ENCODE results near the gene TNNT3.

GRCh38 chr11:1931341-1932104 is 12.0 kb downstream of the TNNT3 start:
- TF ChIP-seq, protein P1, sequence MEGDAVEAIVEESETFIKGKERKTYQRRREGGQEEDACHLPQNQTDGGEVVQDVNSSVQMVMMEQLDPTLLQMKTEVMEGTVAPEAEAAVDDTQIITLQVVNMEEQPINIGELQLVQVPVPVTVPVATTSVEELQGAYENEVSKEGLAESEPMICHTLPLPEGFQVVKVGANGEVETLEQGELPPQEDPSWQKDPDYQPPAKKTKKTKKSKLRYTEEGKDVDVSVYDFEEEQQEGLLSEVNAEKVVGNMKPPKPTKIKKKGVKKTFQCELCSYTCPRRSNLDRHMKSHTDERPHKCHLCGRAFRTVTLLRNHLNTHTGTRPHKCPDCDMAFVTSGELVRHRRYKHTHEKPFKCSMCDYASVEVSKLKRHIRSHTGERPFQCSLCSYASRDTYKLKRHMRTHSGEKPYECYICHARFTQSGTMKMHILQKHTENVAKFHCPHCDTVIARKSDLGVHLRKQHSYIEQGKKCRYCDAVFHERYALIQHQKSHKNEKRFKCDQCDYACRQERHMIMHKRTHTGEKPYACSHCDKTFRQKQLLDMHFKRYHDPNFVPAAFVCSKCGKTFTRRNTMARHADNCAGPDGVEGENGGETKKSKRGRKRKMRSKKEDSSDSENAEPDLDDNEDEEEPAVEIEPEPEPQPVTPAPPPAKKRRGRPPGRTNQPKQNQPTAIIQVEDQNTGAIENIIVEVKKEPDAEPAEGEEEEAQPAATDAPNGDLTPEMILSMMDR (conservative IDR thresholded peaks at IDR 0.05; ENCODE audit: low read length), result no peak
- no peak for TF ChIP-seq EZH2phosphoT487 (IDR thresholded peaks at IDR 0.05; ENCODE audit: borderline replicate concordance, low read depth, low read length)
